GM19043 (cell line): ENCODE results near the gene RAI2.

Experiments used
- ATAC-seq: cut with Tn5 transposase; IDR thresholded peaks from one replicate; pipeline ENCODE4 v1.9.1; 2021; ENCODE audit warnings: low read depth; ENCODE audit not compliant: unreplicated experiment

RAI2 gene

GRCh38 chrX:17860811-17861488 is at the start of gene RAI2:
Gene RAI2 (minus strand): TSS chrX:17861298. CDS start chrX:17802010, 59,288 bp downstream.
- ATAC-seq: no peak

GRCh38 chrX:17888421-17888820 is 27.3 kb upstream of the RAI2 start:
- no peak for ATAC-seq

- ATAC-seq: no peak
These were observed 21.6 kb upstream of the RAI2 start for GRCh38 chrX:17882680-17883079.

GRCh38 chrX:17878028-17878670 is 17.1 kb upstream of the RAI2 start:
- no peak for ATAC-seq

- no peak for ATAC-seq
These were observed 15.0 kb upstream of the RAI2 start for GRCh38 chrX:17876135-17876534.

GRCh38 chrX:17869580-17869979 is 8.5 kb upstream of the RAI2 start:
- ATAC-seq: no peak

GRCh38 chrX:17861489-17862011 is 452 bp upstream of the RAI2 start:
- no peak for ATAC-seq

- ATAC-seq: no peak
These were observed 818 bp downstream of the RAI2 start for GRCh38 chrX:17860179-17860780.

- no peak for ATAC-seq
These were observed 1.4 kb downstream of the RAI2 start for GRCh38 chrX:17859609-17860178.

GRCh38 chrX:17854531-17854930 is 6.6 kb downstream of the RAI2 start:
- no peak for ATAC-seq

GRCh38 chrX:17854069-17854468 is 7.0 kb downstream of the RAI2 start:
- no peak for ATAC-seq

- ATAC-seq: no peak
These were observed 9.2 kb downstream of the RAI2 start for GRCh38 chrX:17851874-17852273.

- ATAC-seq: no peak
These were observed 12.4 kb downstream of the RAI2 start for GRCh38 chrX:17848545-17849265.

- no peak for ATAC-seq
These were observed 15.1 kb downstream of the RAI2 start for GRCh38 chrX:17846045-17846444.

- no peak for ATAC-seq
These were observed 16.9 kb downstream of the RAI2 start for GRCh38 chrX:17844236-17844635.

- ATAC-seq: no peak
These were observed 18.2 kb downstream of the RAI2 start for GRCh38 chrX:17842769-17843525.

GRCh38 chrX:17839269-17839668 is 21.8 kb downstream of the RAI2 start:
- ATAC-seq: no peak

- ATAC-seq: no peak
These were observed 24.3 kb downstream of the RAI2 start for GRCh38 chrX:17836830-17837229.

- ATAC-seq: no peak
These were observed 27.1 kb downstream of the RAI2 start for GRCh38 chrX:17833954-17834353.

- ATAC-seq: no peak
These were observed 29.8 kb downstream of the RAI2 start for GRCh38 chrX:17831255-17831654.
